Chondrocyte (in vitro differentiated cells): Measurements from ENCODE around the gene SHISA9. TPM values are rescaled to one million over a fixed set of nuclear protein-coding genes. Genes with fewer than 3 reads are reported as not detected.

Experiments used
- DNase-seq: peaks from one replicate; pipeline ENCODE4 v3.0.0; 2021; ENCODE audit warnings: mixed read lengths, low spot score
- H3K27ac Mint-ChIP-seq: one replicate; pipeline ENCODE4 v1.8.0; 2021; ENCODE audit warnings: mild to moderate bottlenecking, moderate library complexity, mixed read lengths; ENCODE audit not compliant: unreplicated experiment
- H3K27me3 Mint-ChIP-seq: 2 replicates; pipeline ENCODE4 v1.8.0; 2021; ENCODE audit warnings: low read depth, mixed read lengths
- H3K36me3 Mint-ChIP-seq: 2 replicates; pipeline ENCODE4 v1.8.0; 2021; ENCODE audit warnings: low read depth, mixed read lengths
- H3K4me1 Mint-ChIP-seq: 2 replicates; pipeline ENCODE4 v1.8.0; 2021; ENCODE audit warnings: low read depth, mild to moderate bottlenecking, mixed read lengths
- H3K4me3 Mint-ChIP-seq: one replicate; pipeline ENCODE4 v1.8.0; 2021; ENCODE audit warnings: mild to moderate bottlenecking, moderate library complexity, mixed read lengths; ENCODE audit not compliant: unreplicated experiment
- H3K9me3 Mint-ChIP-seq: 2 replicates; pipeline ENCODE4 v1.8.0; 2021; ENCODE audit warnings: low read depth, mixed read lengths
- total RNA-seq: library from RNA; stranded (reverse); gene quantifications from 3 replicates; pipeline ENCODE4 v1.2.1, GENCODE V29; 2021
- TF ChIP-seq, protein P1 (sequence below): fragments of 200-600 bp; sonication (generic); IDR thresholded peaks from 2 replicates; pipeline ENCODE4 v1.5.0; 2021; ENCODE audit warnings: antibody characterized with exemption, mild to moderate bottlenecking, moderate library complexity

Gene SHISA9
- total RNA-seq, 1 donor from 2014 or later, result 1.6 TPM

DNA sequence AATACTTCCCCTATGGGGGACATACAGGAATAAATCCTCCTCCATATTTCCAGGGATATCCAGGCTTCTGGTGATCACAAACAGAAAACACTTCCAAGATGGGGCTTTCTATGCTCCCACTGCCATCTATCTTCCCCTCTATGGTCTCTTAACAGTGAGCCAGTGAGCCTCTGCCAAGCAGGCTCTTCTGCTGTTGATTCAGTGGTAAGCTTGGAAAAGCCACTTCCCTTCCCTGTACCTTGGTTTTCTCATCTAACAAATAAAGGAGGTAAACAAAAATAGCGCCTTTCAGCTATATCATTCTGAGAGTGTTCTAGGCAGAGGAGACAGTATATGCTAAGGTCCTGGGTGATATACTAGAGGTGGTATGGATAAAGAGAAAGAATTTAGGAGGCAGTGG, 368.0 kb downstream of the SHISA9 start:
- TF ChIP-seq, protein P1, sequence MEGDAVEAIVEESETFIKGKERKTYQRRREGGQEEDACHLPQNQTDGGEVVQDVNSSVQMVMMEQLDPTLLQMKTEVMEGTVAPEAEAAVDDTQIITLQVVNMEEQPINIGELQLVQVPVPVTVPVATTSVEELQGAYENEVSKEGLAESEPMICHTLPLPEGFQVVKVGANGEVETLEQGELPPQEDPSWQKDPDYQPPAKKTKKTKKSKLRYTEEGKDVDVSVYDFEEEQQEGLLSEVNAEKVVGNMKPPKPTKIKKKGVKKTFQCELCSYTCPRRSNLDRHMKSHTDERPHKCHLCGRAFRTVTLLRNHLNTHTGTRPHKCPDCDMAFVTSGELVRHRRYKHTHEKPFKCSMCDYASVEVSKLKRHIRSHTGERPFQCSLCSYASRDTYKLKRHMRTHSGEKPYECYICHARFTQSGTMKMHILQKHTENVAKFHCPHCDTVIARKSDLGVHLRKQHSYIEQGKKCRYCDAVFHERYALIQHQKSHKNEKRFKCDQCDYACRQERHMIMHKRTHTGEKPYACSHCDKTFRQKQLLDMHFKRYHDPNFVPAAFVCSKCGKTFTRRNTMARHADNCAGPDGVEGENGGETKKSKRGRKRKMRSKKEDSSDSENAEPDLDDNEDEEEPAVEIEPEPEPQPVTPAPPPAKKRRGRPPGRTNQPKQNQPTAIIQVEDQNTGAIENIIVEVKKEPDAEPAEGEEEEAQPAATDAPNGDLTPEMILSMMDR, result no peak
- Mint-ChIP-seq H3K27ac (no peak overlapping the region), H3K9me3 (peaks cover 9% of the 10 kb centered on the region), H3K4me1 (no peaks in the 10 kb centered on the region), H3K27me3 (peaks cover 4% of the 10 kb centered on the region), H3K4me3 (no peak overlapping the region), H3K36me3 (no peaks in the 10 kb centered on the region)
- no peak for DNase-seq

DNA sequence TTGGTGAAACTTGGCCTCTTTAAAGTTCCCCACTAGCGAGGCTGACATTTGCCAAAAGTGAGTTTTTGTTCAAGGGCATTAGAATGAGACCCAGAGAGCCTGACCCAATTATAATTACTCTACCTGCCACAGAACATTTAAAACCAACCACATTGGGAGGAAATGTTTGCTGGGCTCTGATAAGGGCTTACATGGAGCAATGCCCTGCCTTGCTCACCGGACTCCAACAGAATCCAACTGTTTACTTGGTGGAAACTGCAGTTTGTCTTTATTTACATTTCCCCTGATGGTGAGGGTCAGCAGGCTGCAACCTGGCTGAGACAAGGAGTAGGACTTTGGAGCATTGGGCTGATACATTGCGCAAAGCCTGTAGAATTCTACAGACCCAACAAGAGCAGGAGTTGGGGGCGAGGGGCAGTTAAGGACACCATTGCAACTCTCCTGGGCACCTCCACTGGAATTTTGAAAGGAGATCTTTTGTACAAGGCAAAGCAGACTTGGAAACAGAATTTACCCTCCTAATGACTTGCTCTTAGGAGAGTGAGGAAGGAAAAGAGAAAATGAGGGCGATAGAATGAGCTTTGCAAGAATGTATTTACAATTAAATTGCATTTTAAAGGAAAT, 368.6 kb downstream of the SHISA9 start:
- Mint-ChIP-seq H3K4me3 (no peak overlapping the region), H3K9me3 (peaks cover 9% of the 10 kb centered on the region), H3K27ac (no peak overlapping the region), H3K27me3 (peaks cover 4% of the 10 kb centered on the region), H3K36me3 (no peaks in the 10 kb centered on the region), H3K4me1 (no peaks in the 10 kb centered on the region)
- DNase-seq, result no peak
- TF ChIP-seq, protein P1, result no peak

DNA sequence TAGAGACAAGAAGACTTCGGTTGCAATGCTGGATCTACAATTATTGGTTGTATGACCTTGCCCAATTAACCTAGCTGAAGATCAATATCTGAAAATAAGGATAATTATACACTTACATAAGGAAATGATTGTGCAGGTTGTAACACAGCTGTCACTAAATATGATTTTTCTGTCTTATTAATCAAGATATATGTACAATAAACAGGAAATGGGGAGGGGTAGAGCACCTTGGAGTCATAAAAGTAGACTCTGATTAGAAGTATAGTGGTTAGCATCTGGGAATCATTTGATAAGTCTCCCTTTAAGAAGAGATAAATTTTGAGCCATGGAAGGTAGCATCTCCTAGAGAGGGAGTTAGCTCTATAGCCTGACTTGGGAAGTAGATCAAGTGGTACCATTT, 369.2 kb downstream of the SHISA9 start:
- Mint-ChIP-seq H3K27me3 (peaks cover 4% of the 10 kb centered on the region), H3K27ac (no peak overlapping the region), H3K9me3 (peaks cover 9% of the 10 kb centered on the region), H3K4me3 (no peak overlapping the region), H3K36me3 (no peaks in the 10 kb centered on the region), H3K4me1 (no peaks in the 10 kb centered on the region)
- TF ChIP-seq, protein P1, result no peak
- DNase-seq, result no peak

DNA sequence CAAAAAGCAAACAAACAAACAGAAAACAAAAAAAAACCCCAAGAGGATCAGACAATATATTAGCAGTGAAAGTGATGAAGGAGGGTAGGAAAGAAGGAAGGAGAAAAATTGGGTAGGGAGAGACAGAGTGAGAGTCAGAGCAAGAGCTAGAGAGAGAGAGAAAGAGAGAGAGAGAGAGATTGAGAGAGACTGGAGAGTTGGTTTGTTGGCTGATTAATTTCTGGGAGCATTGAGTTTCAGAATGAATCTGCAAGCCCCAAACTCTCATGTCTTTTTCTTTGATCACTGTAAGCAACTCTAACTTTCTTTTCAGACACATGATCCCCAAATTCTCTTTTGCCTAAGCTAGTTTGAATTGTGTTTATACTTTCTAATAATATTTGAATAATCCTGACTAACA, 388.1 kb downstream of the SHISA9 start:
- Mint-ChIP-seq H3K4me1 (no peaks in the 10 kb centered on the region), H3K4me3 (no peak overlapping the region), H3K9me3 (peaks cover 13% of the 10 kb centered on the region), H3K36me3 (no peaks in the 10 kb centered on the region), H3K27me3 (peaks cover 2% of the 10 kb centered on the region), H3K27ac (no peak overlapping the region)
- TF ChIP-seq, protein P1, result no peak
- DNase-seq, result no peak

Other genes starting within 250 kb of the SHISA9 start
- gene CPPED1, start 97.7 kb upstream of the SHISA9 start, total RNA-seq, result 15.3 to 18.6 TPM (median 18.1 TPM) in 3 replicates